HG02798 (cell line): Measurements from ENCODE around the gene FGFR4.
A peak's percentile ranks its signal among the peaks of the same experiment; 100 is the strongest.
"Not testable (repeated sequence)": the region's sequence is repeated elsewhere in the genome, so short reads cannot be mapped to it uniquely, and the experiment has no call there.

ENCODE experiments used
- ATAC-seq: cut with Tn5 transposase; IDR thresholded peaks from one replicate; pipeline ENCODE4 v1.9.1; 2021; ENCODE audit warnings: mild to moderate bottlenecking; ENCODE audit not compliant: unreplicated experiment, poor library complexity

The FGFR4 gene

DNA sequence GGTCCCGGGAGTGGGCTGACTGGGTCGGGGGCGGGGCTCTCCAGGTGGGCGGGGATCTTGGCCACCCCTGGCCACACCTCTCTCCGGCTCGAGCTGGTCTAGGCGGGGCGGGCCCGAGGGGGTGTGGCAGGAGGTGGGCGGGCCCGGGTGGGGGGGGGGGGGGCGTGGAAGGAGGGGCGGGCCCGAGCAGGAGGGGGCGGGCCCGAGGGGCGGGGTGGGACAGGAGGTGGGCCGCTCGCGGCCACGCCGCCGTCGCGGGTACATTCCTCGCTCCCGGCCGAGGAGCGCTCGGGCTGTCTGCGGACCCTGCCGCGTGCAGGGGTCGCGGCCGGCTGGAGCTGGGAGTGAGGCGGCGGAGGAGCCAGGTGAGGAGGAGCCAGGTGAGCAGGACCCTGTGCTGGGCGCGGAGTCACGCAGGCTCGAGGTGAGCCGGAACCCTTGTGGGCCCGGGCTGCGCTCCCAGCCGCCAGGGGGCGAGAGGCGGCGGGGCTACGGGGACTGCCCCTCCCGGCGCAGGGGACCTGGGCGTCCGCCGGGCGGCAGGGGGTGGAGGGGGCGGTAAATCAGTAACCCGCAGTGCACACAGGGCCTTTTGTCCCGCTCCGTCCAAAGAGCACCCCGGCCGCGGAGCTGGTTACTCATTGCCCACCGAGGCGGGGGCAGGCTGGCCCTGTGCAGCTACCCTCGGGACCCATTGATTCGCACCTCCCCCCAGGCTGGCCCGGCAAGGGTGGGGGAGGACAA, at the start of gene FGFR4:
Gene FGFR4, plus strand, starts transcription at position 262 of the 744 bp plus-strand sequence. CDS start 2,688 bp downstream, outside the sequence.
- peak; percentile 59 for ATAC-seq

DNA sequence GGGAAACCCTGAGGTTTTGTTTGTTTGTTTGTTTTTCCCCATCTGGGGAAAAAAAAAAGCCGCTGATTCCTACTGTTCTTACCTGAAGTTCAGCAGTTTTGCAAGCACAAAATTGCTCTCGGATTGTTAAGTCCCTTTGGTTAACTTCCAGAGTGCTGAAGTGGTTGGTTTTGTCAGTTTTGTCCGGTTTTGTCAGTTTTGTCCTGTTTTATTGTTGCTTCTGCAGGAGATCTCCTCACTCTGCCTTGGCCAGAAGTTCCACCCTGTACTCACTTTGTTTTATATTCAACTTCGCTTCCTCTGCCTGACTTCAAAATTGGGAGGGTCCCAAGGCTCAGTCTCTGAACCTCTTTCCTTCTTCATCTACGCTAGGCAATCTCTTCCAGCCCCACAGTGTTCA, 49.8 kb upstream of the FGFR4 start:
- ATAC-seq: no peak

DNA sequence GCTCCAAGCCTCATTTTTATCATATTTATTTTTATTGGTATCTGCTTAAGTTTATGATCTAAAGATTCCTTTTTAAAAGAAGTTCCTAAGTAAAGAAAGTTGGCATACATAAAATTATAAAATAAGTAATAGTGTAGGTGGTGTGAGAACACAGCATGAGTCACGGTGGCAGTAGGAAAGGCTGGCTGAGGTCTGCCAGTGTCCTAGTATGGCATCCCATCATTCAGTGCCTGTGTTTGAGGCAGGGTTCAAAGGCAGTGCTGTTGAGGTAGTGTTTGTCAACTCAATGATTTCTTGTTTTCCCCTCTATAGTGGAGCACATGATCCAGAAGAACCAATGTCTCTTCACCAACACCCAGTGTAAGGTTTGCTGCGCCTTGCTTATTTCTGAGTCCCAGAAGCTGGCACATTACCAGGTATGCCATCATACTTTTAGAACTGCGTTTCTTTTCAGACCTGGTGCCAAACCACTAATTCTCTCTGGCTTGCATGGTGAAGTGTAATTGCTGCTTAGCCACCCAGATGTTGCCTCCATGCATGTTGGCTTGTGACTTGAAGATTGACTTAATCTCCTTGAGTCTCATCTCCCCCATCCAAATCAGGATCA, 45.8 kb upstream of the FGFR4 start:
- ATAC-seq: no peak

- no peak for ATAC-seq
These were observed 44.8 kb upstream of the FGFR4 start for GRCh38 chr5:177041936-177042335.

- ATAC-seq: no peak
These were observed 43.6 kb upstream of the FGFR4 start for GRCh38 chr5:177043114-177043513.

DNA sequence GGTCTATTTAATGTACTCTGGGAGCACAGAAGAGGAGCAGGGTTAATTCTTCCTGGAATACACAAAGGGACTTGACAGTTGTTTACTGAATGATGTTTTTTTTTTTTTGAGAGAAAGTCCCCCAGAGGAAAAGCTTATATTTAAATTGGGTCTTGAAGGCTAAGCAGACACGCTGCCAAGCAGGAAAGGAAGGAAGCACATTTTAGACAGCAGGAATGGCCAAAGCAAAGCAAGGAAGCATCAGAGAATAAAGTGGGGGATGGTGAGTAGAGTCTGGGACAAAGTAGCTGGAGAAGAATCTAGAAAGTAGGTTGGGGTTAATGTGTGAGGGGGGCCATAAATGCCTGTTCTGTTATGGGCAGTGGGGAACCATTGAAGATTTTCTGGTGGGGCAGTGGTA, 42.8 kb upstream of the FGFR4 start:
- no peak for ATAC-seq

- no peak for ATAC-seq
These were observed 42.1 kb upstream of the FGFR4 start for GRCh38 chr5:177044641-177045040.

DNA sequence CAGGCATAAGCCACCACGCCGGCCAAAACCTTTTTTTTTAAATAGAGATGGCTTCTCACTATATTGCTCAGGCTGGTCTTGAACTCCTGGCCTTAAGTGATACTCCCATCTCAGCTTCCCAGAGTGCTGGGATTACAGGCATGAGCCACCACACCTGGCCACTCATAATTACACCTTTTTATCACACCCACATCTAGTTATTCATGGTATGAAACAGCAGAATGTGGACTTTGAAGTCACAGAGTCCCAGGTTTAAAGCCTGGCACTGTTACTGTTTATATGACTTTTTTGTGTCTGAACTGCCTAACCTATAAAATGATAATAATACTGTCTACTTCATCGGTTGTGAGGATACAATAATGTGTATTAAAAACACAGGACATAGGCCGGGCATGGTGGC, 41.1 kb upstream of the FGFR4 start:
- no peak for ATAC-seq

GRCh38 chr5:177048531-177048930, 38.2 kb upstream of the FGFR4 start:
- not testable (repeated sequence) for ATAC-seq

DNA sequence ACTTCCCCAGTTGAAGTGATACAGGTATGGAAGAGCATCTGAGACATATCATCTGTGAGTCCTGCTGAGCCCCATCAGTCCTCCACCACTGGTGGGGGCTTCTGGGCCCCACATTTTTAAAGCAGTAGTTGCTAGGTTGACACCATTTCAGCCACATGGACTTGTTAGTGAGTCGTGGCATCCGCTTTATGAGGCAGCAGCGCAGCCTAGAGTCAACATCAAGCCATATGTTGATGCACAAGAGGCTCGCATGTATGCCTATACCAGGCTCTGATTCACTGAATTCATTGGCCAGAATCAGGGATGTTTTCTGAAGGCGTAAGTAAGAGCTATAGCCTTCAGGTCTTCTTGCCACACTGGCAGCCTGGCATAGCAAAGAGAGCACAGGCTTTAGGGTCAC, 37.4 kb upstream of the FGFR4 start:
- no peak for ATAC-seq

DNA sequence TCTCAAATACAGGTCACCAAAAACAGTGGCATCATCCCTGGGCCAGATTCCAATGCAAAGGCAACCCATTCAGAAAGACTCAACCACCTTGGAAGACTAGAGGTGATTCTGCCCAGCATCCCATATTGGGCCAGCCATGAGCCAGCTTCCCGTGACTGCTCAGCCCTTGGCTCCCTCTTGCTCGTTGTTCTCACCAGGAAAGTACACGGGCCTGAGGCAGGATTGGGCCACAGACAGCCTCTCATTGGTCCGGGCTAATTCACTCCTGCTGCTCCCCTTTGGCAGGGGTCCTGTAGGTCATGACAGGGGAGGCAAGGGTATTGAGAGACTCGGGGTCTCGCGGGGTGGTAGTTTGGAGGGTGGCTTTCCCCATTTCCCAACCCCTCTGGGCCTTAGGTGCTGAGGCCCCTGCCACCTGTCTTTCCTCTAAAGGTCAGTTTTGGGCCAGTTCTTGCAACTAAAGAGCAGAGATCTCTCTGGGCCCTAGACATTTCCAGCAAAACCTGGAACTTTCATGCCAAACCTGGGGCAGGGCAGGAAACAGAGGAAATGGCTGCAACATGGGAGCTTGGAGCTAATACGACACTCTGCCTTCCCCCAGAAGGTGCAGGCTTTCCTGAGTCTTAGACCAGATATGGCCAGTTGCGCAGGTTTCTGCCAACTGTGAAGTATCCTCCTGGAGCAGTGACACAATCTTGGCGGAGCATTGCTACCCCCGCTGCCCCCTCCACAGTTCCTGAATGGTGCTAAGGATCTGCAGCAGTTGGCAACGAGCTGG, 22.0 kb upstream of the FGFR4 start:
- ATAC-seq: no peak

GRCh38 chr5:177065491-177065890, 21.2 kb upstream of the FGFR4 start:
- ATAC-seq: no peak

DNA sequence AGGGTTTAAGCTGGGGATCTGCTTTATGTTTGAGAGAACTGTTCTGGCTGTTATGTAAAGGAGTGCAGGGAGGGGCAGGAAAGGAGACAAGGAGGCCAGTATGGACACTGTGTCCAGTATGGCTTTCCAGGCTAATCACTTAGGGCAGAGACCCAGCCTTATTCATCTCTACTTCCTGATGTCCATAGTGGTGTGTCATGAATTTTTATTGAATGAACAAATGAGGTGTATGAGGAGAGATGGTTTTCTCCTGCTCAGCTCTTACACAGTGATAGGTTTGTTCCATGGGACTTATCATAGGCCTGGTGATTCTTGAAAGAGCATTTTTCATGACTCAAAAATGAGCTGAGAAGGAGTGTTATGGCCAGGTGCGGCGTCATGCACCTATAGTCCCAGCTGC, 20.5 kb upstream of the FGFR4 start:
- ATAC-seq: no peak

- ATAC-seq: no peak
These were observed 19.2 kb upstream of the FGFR4 start for GRCh38 chr5:177067503-177067902.

DNA sequence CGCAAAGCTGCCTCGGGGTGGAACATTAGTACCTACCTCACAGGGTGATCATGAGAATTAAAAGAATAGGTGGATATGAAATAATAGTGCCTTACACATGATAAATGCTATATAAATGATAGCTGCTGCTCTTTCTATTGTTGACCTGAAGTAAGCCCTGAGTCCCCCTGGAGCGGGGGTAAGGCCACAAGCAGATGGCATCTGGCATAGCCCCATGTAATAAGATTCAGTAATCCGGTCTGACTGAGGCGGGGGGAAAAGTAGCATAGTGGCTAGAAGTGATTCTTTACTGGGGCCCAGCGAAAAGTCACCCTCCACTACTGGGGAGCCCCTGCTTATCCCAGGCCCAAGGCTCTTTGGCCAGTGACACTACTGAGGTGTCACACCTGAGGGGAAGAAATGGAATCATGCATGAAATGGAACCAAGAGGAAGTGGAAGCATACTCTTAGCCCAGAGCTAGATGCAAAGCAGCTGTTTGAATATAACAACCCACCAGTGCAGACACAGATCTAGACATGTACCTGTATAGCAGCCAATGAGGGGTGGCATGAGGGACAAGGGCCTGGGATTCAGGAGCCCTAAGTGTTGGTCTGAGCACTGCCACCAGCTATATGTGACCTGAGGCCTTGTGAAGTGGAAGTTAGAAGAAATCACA, 16.1 kb upstream of the FGFR4 start:
- ATAC-seq: no peak

GRCh38 chr5:177071666-177072385, 14.9 kb upstream of the FGFR4 start:
- ATAC-seq: no peak

DNA sequence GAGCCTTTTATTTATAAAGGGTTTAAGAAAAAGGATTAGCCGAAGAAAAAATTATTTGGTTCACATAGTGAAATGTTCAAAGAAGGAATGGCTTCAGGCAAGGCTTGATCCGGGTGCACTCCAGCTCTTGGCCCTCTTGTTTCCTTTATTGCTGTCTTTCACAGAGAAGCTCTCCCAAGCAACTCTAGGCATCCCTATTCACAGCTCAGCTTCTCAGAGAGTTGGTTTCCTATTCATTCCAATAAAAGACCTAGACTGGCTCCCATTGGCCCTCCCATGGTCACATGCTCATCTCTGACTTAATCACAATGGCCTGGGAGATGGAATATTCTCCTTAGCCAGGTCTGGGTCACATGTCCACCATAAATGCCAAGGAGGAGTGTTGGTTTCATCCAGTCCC, 9.4 kb upstream of the FGFR4 start:
- no peak for ATAC-seq

- ATAC-seq: no peak
These were observed 7.1 kb upstream of the FGFR4 start for GRCh38 chr5:177079606-177080005.

GRCh38 chr5:177080265-177080664, 6.5 kb upstream of the FGFR4 start:
- no peak for ATAC-seq

DNA sequence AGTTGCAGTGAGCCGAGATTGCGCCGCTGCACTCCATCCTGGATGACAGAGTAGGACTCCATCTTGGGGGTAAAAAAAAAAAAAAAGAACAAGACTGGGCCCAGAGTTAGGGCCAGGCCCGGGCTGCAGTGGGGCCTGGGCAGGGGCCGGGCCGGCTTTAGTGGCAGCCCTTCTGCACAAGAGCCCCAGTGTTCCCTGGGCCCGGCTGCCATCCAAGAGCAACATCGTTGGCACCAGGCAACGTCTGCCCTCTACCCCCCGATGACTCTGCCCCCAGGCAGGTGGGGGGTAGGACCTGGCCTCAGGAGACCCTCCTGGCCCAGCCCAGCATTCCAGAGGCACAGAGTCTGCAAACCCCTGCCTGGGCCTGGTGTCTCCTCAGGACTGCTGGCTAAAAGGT, 4.9 kb upstream of the FGFR4 start:
- no peak for ATAC-seq
